GM18867 (cell line): Measurements from ENCODE around the gene CTSG.
"Not testable (repeated sequence)": the region's sequence is repeated elsewhere in the genome, so short reads cannot be mapped to it uniquely, and the experiment has no call there.

Experiments used
- ATAC-seq: cut with Tn5 transposase; IDR thresholded peaks from one replicate; pipeline ENCODE4 v1.9.1; 2021; ENCODE audit warnings: mild to moderate bottlenecking, moderate library complexity; ENCODE audit not compliant: unreplicated experiment

Gene CTSG

DNA sequence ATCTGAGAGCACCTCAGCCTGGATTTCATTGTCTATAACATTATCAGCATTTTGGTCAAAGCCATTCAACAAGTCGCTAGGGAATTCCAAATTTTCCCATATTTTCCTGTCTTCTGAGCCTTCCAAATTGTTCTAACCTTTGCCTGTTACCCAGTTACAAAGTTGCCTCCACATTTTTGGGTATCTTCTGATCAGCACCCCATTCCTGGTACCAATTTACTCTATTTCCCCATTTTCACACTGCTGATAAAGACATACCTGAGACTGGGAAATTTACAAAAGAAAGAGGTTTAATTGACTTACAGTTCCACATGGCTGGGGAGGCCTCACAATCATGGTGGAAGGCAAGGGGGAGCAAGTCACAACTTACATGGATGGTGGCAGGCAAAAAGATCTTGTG, 27.0 kb downstream of the CTSG start:
- ATAC-seq, result not testable (repeated sequence)

GRCh38 chr14:24542346-24542936, 33.6 kb downstream of the CTSG start:
- no peak for ATAC-seq

GRCh38 chr14:24535737-24536136, 40.3 kb downstream of the CTSG start:
- ATAC-seq, result no peak

DNA sequence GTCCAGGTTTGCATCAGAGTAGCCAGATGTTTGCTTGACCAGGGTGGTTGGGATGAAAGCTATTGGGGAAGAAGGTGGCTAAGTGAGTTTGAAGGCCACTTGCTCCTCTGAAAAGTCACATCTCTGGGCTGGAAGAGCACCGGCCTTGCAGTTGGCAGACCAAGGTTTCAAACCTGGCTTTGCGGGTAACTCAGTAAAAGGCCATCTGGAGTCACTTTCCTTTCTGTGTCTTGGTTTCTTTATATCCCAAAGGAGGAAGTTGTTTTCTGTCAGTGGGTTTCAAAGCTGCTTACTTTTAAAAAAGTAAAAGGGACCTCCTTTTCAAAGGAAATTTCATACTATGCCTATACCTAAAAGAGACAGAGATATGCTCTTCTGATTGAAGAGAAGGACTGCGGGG, 41.8 kb downstream of the CTSG start:
- ATAC-seq, result no peak

DNA sequence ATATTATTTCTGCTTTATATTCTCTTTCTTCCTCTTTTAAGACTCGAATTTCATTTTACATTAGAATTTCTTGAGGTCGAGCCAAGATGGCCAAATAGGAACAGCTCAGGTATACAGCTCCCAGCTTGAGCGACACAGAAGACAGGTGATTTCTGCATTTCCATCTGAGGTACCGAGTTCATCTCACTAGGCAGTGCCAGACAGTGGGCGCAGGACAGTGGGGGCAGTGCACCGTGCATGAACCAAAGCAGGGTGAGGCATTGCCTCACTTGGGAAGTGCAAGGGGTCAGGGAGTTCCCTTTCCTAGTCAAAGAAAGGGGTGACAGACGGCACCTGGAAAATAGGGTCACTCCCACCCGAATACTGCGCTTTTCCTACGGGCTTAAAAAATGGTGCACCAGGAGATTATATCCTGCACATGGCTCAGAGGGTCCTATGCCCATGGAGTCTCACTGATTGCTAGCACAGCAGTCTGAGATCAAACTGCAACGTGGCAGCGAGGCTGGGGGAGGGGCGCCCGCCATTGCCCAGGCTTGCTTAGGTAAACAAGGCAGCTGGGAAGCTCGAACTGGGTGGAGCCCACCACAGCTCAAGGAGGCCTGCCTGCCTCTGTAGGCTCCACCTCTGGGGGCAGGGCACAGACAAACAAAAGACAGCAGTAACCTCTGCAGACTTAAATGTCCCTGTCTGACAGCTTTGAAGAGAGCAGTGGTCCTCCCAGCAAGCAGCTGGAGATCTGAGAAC, 50.0 kb downstream of the CTSG start:
- not testable (repeated sequence) for ATAC-seq
